ENCODE results near the gene APOC3.

Gene APOC3

DNA sequence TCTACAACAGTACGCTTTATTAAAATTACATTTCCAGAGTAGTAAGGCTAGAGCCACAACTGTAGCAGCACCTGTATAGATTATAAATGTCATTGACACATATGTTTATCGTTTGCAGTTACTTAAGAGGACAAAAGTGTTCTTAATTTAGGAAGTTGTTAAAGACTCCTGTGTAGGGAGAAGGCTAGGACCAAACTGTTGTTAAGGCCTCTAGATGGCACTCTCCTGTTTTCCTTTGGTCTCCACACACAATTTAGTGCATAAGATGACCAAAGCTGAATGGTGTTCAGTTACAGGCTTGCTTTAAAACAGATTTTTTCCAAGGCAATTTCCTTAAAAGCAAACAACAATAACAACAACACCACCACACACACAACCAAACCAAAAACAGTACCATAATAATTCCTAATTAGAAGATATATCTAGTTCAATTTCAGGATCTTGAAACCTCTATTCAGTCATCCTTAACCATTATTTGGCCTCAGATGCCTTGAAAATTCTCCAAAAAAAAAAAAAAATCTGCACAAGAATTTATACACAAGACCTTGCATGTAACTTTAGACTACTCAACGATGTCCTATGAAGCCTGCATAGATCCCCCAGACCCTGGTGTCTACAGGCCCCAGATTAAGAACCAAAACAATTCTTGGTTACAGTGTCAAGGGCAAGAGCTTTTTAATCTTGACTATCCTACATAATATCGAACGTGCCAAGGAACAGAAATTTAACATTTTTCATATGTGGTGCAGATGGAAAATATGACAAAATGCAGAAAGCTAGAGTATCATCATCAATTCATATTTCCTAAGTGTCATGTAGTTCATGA, 50.3 kb downstream of the APOC3 start:
- DNase-seq (ENCODE audit: low spot score) = peak; percentile 61

DNA sequence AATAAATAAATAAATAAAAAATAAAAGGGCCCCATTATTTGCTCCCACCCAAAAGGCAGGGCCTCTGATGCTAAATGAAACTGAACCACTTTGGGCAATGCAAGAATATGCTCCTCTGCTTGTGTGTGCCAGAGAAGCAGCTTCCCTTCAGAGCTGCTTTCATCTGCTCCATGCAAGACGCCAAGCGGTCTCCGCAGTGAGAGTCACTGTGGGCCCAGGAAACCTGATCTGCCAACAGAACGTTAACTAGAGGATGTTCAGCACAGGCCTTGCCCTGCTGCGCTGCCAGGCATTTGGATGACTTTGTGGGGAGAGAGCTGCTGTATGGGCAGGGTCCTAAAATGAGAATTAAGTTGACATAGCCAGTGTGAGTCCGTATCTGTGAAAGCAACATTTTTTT, 51.4 kb downstream of the APOC3 start:
- DNase-seq (ENCODE audit: low spot score) = no peak

DNA sequence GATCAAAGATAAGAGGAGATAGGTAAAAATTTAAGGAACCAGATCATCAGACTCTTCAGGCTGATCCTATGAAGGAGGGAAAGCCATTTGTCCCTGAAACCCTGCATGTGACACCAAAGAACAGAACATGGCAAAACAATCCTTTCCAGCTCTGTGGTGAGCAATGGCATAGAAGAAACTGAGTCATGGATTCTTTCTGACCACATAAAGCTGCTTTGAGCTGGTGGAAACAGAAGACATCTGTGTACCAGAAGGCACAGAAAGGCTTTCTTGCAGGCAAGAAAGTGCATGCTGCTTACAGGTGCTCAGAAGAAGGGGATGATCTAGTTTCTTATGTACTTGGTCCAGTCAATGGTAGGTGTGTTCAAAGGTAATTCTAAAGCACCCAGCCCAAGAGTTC, 52.7 kb downstream of the APOC3 start:
- no peak for DNase-seq (ENCODE audit: low spot score)

All from CD4-positive, alpha-beta T cell treated with Interleukin-15 for 4 hours (primary cell).